ENCODE results near the gene CLIP1.
A peak's percentile ranks its signal among the peaks of the same experiment; 100 is the strongest.

The CLIP1 gene

DNA sequence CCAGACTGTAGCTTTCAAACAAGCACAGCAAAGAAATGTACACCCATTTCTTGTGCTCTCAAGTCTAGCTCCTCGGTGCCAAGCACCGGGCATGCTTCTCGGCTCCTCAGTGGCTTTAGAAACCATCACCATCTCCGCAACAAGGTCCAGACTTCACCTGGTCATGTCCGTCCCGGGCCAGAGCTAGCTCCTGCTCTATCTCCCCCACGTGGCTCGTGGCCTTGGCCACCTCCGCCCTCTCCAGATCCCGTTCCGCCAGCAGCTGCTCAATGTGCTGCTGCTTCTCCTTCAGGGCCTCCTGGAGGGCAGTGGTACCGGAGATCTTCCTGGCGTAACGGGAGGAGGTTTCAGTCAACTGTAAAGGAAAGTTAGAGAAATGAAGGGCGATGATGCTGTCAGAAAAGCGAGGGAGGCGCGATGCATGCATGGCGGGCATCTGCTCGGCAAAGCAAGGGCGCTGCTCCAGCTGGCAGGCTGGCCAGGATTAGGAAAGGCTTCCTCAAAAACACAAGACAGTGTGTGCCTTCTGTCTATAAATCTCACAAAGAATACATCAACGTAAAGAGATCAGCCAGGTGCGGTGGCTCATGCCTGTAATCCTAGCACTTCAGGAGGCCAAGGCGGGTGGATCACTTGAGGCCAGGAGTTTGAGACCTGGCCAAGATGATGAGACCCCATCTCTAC lies 67.4 kb downstream of the CLIP1 start:
- DNase-seq = peak; percentile 65 to 87

- no peak for DNase-seq
These were observed 70.1 kb downstream of the CLIP1 start for GRCh38 chr12:122352394-122352793.

- DNase-seq = no peak
These were observed 72.2 kb downstream of the CLIP1 start for GRCh38 chr12:122350141-122350848.

DNA sequence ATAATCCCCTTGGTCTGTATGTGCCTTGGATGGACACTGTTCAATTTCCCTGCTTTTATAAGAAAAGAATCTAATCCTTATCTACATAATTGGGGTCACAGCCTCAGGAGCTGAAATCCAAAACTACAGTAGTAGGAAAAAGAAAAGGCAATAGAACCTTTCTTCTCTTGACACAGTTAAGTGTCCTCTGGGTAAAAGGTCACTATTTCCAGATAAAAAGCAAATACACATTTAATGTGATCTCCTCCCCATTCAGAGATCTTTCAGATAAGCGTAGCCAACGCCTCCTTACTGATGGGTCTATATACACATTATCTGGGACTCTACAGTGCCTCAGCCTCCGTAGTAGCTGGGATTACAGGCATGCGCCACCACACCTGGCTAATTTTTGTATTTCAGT lies 73.4 kb downstream of the CLIP1 start:
- DNase-seq = no peak

DNA sequence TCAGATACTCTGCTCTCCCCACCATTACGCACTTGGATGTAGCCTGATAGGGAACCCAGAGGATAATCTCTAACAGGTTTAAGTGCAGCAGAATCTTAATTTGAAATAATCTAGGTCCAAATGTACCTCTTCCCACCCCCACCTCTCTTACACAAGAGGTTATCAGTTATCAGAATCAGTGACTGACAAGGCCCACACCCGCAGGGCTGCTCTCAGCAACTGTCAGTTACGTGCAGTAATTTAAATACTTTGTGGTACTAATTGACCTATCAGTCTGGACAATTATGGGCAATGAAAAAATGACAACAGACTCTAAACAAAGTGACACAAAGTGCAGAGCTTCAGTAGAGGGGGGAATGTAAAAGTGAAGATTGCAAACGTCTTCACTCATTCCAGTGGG lies 74.0 kb downstream of the CLIP1 start:
- DNase-seq = no peak

- DNase-seq = no peak
These were observed 76.4 kb downstream of the CLIP1 start for GRCh38 chr12:122346054-122346453.

GRCh38 chr12:122345042-122345441 lies 77.4 kb downstream of the CLIP1 start:
- no peak for DNase-seq

DNA sequence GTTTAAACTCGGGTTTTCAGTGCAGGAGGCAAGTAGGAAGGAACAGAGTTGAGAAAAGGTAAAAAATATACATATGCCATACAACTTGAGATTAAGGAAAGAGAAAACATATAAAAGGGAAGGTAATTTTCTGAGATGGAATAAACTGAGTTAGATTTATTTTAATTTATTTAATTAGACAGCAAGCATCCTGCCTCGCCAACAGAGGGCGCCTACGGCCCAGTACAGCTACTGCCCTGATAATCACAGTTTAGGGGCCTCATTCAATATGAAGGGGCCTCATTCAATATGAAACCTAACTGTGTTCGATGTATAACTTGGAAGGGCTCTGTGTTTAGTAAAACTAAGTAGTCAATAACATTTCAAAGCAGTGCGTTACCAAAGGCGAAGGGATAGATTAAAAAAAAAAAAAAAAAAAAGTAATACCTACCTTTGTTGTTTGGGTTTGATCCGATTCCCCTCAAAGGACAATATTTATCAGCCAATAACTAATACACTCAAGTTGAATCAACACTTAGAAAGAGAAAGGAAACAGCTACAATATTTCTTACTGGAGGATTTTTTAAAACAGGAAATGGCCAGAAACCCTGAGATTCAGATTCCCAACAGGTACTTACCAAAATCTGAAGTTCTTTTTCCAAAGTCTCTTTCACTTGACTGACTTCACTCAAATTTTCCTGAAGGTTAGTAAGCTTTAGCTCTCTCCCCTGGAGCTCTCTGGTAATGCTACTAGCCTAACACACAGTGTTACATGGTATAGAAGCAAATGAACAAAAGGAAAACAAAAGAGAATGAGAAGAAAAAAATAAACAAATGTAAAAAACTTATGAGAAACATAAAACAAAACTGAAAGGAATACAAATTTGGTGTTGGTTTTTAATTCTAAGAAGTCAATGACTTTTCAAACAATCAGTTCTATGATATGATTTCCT lies 86.2 kb downstream of the CLIP1 start:
- DNase-seq = peak in 1 of 2 experiments; percentile 32

DNA sequence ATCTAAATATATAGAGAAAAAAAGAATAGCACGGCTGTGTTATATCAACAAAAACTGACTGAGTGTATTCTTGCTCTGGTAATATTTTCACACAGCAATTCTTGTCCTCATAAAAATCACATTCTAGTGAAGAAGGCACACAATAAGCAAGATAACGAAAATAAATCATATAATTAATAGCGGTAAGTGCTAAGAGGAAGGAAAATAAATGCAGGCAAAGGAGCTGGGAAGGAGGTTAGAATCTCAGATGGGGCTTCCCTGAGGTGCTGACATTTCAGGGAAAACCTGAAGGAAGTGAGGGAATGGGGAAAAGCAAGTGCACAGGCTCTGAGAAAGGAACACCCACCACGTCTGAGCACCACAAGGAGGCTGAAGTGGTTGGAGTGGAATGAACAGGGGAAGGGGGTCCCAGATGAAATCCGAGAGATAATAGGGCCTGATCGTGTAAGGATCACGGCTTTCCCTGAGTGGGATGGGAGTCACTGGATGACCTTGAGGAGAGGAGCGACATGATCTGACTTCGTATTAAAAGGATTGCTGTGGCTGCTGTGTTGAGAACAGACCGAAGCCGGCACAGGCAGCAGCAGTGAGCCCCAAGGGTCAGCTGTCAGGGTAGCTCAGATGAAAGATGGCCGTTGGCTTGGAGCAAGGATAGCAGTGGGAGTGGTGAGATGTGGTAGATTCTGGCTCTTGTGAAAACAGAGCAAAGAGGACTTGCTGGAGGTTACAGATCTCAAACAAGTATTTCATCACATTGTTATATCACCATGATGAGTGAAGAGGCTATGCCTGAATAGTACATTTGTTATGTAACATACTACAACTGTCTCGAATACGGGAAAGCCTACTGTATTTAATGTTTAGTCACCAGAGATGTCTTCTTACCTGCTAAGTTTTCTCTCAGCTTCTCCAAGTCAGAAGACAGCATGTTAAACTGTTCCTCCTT lies 89.1 kb downstream of the CLIP1 start:
- DNase-seq = no peak

DNA sequence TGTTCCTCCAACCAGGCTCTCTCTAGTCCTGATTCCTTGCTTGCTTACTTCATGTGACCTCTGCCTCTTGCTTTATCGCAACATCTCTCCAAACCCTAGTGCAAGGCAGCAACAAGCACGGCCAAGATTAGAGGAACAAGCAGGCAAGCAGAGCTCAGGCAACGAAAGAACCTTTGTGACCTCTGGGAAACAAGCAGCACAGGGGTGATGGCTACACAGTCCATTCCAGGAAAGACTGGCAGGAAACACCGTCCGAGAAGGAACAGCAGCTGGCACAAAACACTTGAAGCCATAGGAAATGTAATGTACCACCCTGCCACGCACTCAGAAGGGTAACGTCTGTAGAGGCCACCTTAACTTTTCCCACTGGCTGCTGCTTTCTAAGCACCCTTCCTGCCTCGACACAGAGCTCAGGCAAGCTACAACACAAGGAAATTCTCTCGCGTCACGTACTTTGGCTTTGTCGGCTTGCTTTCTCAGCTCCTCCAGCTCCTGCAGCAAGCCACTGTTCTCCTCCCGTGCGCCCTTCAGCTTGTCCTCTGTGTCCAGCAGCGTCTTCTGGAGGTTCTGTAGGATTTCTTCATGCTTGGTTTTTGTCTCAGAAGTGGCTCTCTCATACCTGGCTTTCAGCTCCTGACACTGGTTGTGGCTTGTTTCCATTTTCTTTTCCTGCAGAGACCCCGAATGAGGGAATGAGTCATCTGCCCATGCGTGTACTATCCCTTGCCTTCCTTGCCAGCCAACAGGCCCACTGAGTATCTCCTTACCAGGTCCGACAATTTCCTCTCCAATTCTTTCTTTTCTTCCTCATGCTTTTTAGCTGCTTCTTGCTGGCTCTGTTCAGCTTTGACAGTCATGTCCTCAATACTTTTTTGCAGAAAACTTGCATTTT lies 94.7 kb downstream of the CLIP1 start:
- no peak for DNase-seq

GRCh38 chr12:122327014-122327413 lies 95.5 kb downstream of the CLIP1 start:
- DNase-seq = no peak

DNA sequence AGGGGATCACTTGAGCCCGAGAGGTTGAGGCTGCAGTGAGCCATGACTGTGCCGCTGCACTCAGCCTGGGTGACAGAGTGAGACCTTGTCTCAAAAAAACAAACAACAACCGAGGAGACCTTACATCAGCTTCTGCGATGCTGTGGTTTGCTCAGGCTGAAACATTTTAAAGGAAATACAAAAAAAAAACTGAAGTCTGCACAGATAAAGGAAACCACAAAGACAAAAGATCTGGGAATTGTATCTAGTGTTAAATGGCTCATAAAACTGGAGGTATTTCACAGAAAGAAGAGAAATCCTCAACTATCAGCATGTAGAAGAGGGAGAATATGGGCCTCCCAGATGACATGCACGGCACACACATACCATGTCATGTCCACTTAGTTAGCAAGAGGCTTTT lies 95.9 kb downstream of the CLIP1 start:
- DNase-seq = no peak

GRCh38 chr12:122323311-122324019 lies 99.0 kb downstream of the CLIP1 start:
- no peak for DNase-seq

GRCh38 chr12:122322501-122322900 lies 100.0 kb downstream of the CLIP1 start:
- no peak for DNase-seq

DNA sequence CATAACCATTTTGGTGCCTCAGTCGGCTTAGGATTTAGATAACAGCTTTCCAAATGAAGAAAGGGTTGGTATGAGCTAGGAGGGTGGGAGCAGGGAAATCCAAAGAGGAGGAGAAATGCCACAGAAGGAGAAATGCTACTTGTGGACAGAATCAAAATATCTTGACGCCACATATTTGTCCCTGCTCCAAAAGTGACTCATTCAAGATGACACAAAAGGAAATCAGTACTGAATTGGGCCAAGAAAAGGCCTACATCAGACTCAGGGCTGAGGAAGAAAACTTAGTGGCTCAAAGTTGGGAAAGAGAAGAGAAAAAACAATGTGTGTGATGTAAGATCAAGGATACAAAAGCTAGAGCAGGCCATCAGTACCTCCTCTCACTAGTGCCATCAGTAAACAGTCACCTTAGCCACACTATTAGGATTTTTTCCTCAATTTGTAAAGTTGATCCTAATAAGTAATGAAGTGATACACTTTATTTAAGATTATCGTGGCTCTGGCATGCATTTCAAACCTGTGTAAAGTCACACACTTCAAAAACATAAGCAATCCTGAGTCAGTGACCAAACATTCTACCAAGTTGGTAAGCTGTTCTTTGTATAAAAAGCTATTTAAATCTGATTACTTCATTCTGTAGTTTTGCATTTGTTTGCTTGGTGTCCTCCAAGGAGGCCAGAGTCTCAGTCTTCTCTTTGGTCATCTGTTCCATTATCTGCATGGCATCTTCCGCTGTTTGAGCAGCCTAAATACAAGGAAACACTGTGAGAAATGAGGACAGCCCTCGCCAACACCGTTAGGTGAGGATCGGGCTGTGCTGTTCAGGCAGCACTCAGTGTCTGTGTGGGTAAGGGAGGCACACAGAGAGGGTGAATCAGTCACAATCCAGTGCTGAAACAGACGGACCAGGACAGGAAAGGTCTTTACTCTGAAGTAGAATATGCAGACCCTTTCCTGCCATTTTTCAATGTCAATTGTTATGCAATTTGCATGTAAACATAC lies 103.6 kb downstream of the CLIP1 start:
- DNase-seq = no peak

- DNase-seq = no peak
These were observed 109.5 kb downstream of the CLIP1 start for GRCh38 chr12:122312926-122313325.

- DNase-seq = no peak
These were observed 110.8 kb downstream of the CLIP1 start for GRCh38 chr12:122311696-122312095.

DNA sequence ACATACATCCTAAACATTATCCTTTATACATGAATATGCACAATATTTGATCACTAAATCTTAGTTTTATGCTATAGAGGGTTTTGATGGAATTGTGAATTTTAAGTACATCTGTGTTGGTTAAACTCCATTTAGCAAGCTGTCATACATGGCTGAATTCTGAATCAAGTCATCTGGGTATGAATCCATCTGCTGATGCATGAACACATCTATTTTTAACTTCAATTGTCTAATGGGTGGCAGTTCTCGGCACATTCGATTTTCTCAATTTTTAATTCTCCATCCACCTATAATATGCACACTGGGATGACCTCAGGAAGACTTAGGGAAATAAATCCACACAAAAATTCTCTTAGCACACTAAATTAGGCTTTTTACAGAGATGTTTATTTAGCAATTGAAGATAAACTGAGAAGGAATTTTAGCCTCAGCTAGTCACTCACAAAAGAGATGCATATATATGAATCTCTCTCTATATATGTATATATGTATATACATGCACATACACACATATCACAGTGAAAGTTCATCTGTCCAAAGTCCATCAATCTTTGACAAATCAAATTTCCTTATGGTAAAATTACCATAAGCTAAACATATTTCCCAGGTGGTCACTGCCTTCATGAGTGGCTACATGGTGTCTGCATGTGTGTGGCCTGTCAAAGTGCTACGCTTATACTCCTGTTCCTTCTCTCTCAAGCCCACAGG lies 111.7 kb downstream of the CLIP1 start:
- DNase-seq = no peak

All from NCI-H524 (cell line).